GM10266 (cell line): ENCODE results near the gene HIVEP3.

ENCODE experiments used
- DNase-seq: peaks from one replicate; pipeline ENCODE4 v3.0.0; 2012; ENCODE audit errors: extremely low spot score
- TF ChIP-seq, protein P1 (sequence below): IDR thresholded peaks from 2 replicates; pipeline ENCODE4 v1.5.1; 2012; ENCODE audit warnings: mild to moderate bottlenecking, low read depth; ENCODE audit not compliant: control insufficient read depth, insufficient read depth; ENCODE audit errors: missing control alignments

HIVEP3 gene

GRCh38 chr1:41683681-41684500 lies 234.8 kb downstream of the HIVEP3 start:
- DNase-seq: no peak
- TF ChIP-seq, protein P1, sequence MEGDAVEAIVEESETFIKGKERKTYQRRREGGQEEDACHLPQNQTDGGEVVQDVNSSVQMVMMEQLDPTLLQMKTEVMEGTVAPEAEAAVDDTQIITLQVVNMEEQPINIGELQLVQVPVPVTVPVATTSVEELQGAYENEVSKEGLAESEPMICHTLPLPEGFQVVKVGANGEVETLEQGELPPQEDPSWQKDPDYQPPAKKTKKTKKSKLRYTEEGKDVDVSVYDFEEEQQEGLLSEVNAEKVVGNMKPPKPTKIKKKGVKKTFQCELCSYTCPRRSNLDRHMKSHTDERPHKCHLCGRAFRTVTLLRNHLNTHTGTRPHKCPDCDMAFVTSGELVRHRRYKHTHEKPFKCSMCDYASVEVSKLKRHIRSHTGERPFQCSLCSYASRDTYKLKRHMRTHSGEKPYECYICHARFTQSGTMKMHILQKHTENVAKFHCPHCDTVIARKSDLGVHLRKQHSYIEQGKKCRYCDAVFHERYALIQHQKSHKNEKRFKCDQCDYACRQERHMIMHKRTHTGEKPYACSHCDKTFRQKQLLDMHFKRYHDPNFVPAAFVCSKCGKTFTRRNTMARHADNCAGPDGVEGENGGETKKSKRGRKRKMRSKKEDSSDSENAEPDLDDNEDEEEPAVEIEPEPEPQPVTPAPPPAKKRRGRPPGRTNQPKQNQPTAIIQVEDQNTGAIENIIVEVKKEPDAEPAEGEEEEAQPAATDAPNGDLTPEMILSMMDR: no peak

DNA sequence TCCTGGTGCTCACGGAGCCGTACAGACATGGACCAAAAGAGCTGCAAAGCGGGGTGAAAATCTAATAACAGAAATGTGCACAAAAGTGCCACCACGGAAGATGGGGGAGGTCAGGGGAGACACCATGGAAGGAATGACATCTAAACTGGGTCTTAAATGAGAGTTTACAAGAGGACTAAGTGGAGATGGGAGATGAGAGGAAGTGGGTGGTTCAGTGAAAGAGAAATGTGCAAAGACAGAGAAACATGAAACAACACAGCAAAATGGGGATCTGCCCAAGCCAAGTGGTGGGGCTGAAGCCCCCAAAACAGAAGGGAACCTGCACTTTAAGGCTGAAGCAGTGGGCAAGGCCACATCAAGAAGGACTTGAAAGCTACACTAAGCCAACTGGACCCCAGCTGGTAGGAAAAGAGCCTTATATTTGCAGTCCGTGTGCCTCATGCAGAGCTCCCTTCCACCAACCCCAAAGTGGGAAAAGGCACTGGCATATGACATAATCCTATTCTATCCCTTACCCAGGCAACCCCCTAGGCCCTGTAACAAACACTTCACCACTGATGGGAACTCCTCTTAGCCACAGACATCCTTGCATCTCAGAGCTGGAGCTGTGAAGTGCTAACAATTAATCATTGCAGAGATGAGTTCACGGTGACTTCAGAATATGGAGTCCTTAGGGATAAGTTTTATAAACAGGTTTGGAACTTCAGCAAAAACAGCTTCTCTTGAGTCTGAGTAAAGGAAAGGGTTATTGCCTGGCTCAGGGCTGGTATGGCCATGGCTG lies 235.7 kb downstream of the HIVEP3 start:
- DNase-seq: no peak
- TF ChIP-seq, protein P1: no peak

- TF ChIP-seq, protein P1: no peak
- no peak for DNase-seq
Measured at GRCh38 chr1:41682149-41682548, 236.6 kb downstream of the HIVEP3 start.

DNA sequence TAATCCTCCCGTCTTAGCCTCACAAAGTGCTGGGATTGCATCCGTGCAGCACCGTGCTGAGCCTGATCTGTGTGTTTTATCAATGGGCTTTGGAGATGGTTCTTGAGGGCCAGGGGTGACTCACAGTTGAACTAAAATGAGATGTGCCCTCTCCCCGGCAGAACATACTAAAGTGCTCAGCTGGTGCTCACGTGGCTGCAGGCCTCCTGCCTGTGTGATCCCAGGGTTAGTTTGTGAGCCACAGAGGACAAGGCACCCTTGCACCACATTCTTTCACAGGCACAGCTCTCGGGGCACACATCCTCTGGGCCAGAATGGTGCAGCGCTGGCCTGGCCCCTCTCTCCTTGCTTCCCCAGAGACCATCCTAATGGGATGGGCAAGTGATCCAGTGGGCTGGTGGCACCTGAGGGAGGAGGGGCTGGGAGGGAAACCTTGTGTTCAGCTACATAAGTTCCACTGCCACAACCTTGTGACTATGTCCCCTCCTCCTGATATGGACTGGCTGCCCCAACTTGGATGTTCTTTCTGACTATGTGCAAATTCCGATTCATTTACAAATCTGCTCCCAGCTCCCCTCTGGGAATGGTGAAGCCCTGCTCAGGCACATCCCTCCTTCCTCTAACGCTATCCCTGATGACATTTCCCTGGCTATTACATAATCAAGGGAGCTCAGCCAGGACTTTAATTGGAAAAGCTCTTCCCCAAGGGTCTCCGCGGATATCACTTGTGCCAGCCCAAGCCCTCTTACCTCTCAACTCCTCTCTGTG lies 237.2 kb downstream of the HIVEP3 start:
- TF ChIP-seq, protein P1: no peak
- no peak for DNase-seq

- TF ChIP-seq, protein P1: no peak
- no peak for DNase-seq
Measured at GRCh38 chr1:41679994-41680393, 238.7 kb downstream of the HIVEP3 start.

DNA sequence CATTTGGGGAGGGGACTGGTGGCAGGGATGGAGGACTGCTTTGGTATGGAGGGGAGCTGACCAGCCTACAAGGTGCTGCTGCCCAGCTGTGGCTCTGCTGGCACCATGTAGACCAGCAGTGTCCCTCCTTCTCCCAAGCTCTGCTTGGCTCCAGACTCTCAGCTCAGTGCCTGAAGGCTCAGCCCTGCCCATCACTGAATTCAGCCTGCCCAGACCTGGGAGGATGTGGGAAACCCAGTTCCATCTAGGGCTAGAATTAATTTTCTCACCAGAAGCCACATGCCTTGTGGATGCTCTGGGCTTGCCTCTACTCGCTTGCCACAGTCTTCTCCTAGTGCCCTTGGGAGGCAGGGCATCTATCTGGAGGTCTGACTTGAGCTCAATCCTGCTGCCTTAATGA lies 239.2 kb downstream of the HIVEP3 start:
- TF ChIP-seq, protein P1: no peak
- DNase-seq: no peak
